ENCODE measurements around the gene TEDC2.

- no peak for TF ChIP-seq CTCF (IDR thresholded peaks at IDR 0.05)
- no peak for TF ChIP-seq POLR2A (IDR thresholded peaks at IDR 0.05)
- TF ChIP-seq POLR2AphosphoS5 (IDR thresholded peaks at IDR 0.05), result no peak
These were observed 17.4 kb downstream of the TEDC2 start for GRCh38 chr16:2477327-2477726.
